IPS-20b (cell line): ENCODE results near the gene ASPG.

ENCODE experiments used
- H3K27ac ChIP-seq: one replicate; pipeline ENCODE4 v1.5.1; 2013; ENCODE audit warnings: low read length
- H3K27me3 ChIP-seq: 2 replicates; pipeline ENCODE4 v1.6.1; 2013; ENCODE audit warnings: mild to moderate bottlenecking, low read length, inconsistent platforms; ENCODE audit not compliant: insufficient read depth
- H3K36me3 ChIP-seq: 2 replicates; pipeline ENCODE4 v1.6.1; 2013; ENCODE audit warnings: low read depth, mild to moderate bottlenecking, inconsistent platforms, low read length, moderate library complexity; ENCODE audit not compliant: insufficient read depth
- H3K4me1 ChIP-seq: 2 replicates; pipeline ENCODE4 v1.6.1; 2013; ENCODE audit warnings: mild to moderate bottlenecking, control low read depth, inconsistent platforms, low read length, moderate library complexity; ENCODE audit not compliant: insufficient read depth
- H3K4me3 ChIP-seq: 2 replicates; pipeline ENCODE4 v1.5.1; 2013; ENCODE audit warnings: mild to moderate bottlenecking, low read length, inconsistent platforms
- H3K9ac ChIP-seq: 2 replicates; pipeline ENCODE4 v1.6.1; 2013; ENCODE audit warnings: low read depth, mild to moderate bottlenecking, inconsistent platforms, low read length, moderate library complexity
- H3K9me3 ChIP-seq: 2 replicates; pipeline ENCODE4 v1.6.1; 2013; ENCODE audit warnings: mild to moderate bottlenecking, low read depth, low read length, inconsistent platforms; ENCODE audit not compliant: insufficient read depth

Gene ASPG

DNA sequence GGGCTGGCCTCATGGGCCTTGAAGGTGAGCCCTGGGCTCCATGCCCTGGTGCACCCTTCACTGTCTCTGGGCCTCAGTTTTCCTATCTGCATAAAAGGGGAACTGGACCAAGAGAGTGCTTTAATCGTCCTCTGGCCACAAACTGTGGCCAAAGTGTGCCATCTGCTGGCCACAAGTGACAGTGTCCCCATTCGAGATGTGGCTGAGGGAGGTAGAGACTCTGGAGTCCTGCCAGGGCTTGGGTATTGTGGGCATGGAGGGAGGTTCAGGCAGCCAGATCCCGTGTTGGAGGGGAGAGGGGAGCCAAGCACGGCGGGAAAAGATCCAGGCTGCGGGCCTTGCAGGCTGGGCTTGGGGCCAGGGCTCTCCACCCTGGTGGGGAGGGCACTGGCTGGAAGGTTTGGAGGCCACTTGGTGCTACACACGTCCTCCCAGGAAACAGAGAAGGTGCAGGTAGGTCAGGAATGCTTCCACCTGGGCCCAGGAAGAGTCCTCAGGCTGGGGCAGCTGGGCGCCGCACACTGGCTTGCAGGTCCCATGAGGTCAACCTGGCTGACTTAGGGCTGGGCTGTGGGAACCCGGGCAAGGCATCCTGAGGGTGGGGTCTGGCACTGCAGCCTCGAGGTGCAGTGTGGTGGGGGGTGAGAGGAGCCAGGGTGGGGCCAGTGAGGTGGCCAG is 45.6 kb downstream of the ASPG start:
- peaks cover 6% of the 10 kb centered on the region; the same call in 1 of the 2 replicates for H3K9me3 ChIP-seq
- H3K27ac ChIP-seq: no peak overlapping the region
- H3K4me3 ChIP-seq: no peak overlapping the region
- H3K4me1 ChIP-seq: no peaks in the 10 kb centered on the region
- peaks cover 31% of the 10 kb centered on the region for H3K27me3 ChIP-seq
- no peak overlapping the region for H3K9ac ChIP-seq
- no peaks in the 10 kb centered on the region for H3K36me3 ChIP-seq

DNA sequence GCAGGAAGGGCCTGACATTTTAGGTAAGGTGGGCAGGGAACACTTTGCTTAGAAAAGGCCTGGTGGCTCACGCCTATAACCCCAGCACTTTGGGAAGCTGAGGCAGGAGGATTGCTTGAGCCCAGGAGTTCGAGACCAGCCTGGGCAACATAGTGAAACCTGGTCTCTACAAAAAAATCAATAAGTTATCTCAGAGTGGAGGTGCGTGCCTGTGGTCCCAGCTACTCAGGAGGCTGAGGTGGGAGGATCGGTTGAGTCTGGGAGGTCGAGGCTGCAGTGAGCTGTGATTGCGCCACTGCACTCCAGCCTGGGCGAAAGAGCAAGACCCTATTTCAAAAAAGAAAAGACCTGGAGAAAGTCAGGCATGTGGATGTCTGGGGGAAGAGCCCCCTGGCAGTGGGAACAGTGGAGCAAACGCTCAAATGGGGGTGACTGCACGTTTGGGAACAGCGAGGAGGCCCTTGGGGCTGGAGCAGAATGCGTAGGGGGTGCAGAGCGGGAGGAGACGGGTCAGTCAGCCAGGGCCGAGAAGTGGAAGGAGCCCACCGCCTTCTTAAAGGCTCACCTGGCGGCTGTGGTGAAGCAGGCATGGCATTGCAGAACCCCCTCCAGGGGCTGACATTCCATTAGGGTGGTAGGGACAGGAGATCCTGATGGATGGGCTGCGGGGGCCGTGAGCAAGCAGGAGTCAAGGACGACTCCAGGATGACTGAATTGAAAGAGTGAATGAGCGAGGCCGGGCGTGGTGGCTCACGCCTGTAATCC is 46.6 kb downstream of the ASPG start:
- Histone ChIP-seq H3K9ac (no peak overlapping the region), H3K27me3 (peaks cover 40% of the 10 kb centered on the region), H3K4me3 (no peak overlapping the region), H3K36me3 (no peaks in the 10 kb centered on the region), H3K4me1 (no peaks in the 10 kb centered on the region; the same call in 1 of the 2 replicates), H3K9me3 (peaks cover 6% of the 10 kb centered on the region; the same call in 1 of the 2 replicates), H3K27ac (no peak overlapping the region)

DNA sequence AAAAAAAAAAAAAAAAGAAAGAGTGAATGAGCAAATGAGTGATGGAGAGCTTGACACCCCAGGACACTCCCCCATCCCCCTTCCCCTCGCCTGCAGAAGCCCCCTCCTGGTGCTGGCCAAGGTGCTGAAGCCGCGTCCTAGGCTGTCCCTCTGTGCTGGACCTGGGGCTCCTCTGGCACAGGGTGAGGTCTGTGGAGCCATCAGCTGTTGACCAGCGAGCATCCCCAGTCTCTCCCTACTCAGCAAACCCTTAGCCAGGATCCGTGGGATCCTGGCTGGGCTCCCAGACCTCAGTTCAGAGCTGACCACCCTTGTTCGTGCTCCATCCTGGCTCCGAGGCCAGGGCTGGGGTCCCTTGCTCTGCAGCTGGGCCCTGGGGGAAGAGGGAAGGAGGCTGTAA is 47.5 kb downstream of the ASPG start:
- H3K27ac ChIP-seq: no peak overlapping the region
- H3K27me3 ChIP-seq: peaks cover 49% of the 10 kb centered on the region
- H3K36me3 ChIP-seq: no peaks in the 10 kb centered on the region
- peaks cover 6% of the 10 kb centered on the region; the same call in 1 of the 2 replicates for H3K9me3 ChIP-seq
- H3K9ac ChIP-seq: no peak overlapping the region
- no peak overlapping the region for H3K4me3 ChIP-seq
- no peaks in the 10 kb centered on the region; the same call in 1 of the 2 replicates for H3K4me1 ChIP-seq

DNA sequence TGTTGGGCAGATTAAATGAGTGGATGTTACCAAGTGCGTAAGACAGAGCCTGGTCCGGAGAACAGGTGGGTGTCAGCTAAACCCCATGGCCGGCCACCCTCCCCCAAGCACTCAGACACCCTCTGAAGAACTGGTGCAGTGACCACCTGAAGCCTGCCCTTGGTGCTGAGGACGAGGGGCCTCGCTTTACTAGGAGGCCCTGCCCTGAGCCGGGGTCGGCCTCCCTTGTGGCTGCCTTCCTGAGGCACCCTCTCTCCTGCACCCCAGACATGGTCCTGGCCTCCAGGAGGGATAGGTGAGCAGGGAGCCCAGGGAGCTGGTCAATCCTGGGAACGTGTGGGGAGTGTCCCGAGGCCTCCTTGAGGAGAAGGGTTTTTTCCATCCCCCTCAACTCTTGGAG is 48.0 kb downstream of the ASPG start:
- no peak overlapping the region for H3K4me3 ChIP-seq
- peaks cover 6% of the 10 kb centered on the region; the same call in 1 of the 2 replicates for H3K9me3 ChIP-seq
- no peaks in the 10 kb centered on the region for H3K36me3 ChIP-seq
- H3K9ac ChIP-seq: no peak overlapping the region
- peaks cover 50% of the 10 kb centered on the region for H3K27me3 ChIP-seq
- H3K4me1 ChIP-seq: no peaks in the 10 kb centered on the region; the same call in 1 of the 2 replicates
- no peak overlapping the region for H3K27ac ChIP-seq

DNA sequence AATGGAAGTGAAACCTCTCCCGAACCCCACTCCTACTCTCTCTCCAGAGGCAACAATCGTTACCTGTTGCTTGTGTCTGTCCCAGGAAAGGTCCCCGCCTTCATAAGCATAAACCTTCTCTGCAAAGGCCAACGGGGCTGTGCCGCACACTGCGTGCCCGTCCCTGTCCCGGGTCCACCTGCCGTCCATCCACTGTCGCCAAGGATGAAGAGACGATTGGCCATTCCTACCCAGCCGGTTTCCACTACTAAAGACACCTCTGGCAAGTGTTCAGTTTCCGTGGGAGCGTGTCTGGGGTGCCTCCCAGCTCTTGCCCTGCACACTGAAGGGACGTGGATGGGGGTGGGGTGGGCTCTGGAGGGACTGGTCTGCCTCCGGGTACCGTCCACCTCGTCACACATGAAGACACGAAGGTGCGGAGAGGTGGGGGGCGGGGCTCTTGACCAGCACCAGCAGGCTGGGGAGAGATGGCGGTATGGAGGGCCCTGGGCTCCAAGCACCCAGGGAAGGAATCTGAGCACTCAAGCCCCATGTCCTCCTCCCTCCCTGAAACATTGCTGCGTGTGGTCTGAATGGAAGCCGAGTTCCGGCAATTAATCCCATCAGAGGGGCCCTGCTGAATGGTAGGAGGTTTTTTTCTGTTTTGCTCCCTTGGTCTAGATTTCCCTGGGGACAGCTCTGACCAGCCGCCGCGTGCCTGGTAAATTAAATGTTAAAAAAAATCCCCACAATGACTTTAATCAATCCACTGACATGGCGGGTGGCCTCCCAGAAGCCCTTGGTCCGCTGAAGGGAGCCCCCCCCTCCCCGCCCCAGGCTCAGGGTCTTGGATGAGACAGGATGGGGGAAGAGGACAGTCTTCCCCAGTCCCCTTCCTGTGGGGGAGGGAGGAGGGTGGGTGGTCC is 48.8 kb downstream of the ASPG start:
- peaks cover 6% of the 10 kb centered on the region; the same call in 1 of the 2 replicates for H3K9me3 ChIP-seq
- peaks cover 54% of the 10 kb centered on the region for H3K27me3 ChIP-seq
- no peaks in the 10 kb centered on the region for H3K36me3 ChIP-seq
- no peak overlapping the region for H3K27ac ChIP-seq
- peak overlapping the region; percentile 46; the same call in 1 of the 2 replicates for H3K4me3 ChIP-seq
- no peaks in the 10 kb centered on the region; the same call in 1 of the 2 replicates for H3K4me1 ChIP-seq
- H3K9ac ChIP-seq: no peak overlapping the region

DNA sequence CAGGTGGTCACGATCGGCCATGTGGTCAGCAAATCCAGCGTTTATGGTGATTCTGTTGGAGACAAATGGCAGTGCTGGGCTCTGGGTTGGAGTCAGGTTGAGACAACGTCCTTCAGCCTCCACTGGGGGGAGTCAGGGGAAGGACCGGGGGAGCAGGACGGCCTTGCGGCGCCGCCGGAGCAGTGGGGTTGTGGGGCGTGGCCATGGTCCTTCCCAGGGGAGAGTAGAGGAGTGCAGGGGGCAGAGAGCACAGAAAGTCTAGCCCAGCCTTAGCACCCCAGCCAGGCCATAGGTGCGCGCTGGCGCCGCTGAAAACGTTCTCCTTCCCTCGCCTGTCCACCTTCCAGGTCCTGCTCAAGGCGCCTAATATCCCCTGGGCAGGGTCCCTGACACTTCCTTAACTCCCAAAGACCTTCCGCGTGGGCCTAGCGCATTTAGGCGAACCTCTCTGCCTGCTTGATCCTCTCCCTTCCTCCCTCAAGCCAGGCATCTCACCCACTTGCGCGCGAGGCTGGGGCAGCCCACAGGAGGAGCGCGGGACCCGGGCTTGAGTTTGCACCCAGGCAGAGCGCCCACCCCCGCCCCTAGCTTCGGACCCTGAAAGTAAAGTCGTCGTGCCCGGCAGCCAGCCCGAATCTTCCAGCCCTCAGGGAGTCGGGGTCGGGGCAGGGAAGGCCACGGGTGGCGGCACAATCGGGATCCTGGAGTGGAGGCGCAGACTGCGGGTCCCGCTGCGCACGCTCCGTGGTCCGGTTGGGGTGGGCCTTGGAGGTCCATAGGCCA is 49.8 kb downstream of the ASPG start:
- H3K4me3 ChIP-seq: peak overlapping the region; percentile 57
- H3K36me3 ChIP-seq: no peaks in the 10 kb centered on the region
- H3K9me3 ChIP-seq: no peaks in the 10 kb centered on the region
- no peaks in the 10 kb centered on the region; the same call in 1 of the 2 replicates for H3K4me1 ChIP-seq
- no peak overlapping the region for H3K27ac ChIP-seq
- H3K27me3 ChIP-seq: peaks cover 56% of the 10 kb centered on the region
- no peak overlapping the region for H3K9ac ChIP-seq

DNA sequence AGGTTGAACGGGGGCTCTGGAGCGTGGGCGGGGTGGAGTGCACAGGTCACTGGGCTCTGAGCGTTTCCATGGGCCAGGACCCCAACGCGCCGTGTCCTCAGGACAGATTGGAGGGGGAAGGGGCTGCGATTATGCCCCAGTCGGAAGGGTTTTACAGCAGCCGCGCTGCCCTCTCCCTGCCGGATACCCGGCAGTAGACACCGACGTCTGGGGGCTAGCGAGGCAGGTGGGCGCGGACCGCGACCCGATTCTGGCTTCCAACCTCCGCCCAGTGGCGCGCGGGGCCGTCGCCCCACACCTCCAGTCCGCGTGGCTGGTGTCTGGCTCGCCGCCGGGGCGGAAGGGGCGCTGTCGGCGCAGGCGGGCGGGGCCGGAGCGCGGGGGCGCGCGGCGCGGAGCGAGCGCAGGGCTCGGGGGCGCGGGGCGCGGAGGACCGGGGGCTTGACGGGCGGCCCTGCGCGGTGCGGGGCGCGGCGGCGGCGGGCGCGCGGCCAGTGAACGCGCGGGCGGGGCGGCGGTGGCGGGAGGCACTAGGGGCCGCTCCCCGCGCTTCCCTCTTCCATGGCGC is 50.5 kb downstream of the ASPG start:
- Histone ChIP-seq H3K4me3 (peak overlapping the region; percentile 57), H3K4me1 (no peaks in the 10 kb centered on the region; the same call in 1 of the 2 replicates), H3K27me3 (peaks cover 56% of the 10 kb centered on the region), H3K27ac (no peak overlapping the region), H3K9ac (no peak overlapping the region), H3K36me3 (no peaks in the 10 kb centered on the region), H3K9me3 (no peaks in the 10 kb centered on the region)

DNA sequence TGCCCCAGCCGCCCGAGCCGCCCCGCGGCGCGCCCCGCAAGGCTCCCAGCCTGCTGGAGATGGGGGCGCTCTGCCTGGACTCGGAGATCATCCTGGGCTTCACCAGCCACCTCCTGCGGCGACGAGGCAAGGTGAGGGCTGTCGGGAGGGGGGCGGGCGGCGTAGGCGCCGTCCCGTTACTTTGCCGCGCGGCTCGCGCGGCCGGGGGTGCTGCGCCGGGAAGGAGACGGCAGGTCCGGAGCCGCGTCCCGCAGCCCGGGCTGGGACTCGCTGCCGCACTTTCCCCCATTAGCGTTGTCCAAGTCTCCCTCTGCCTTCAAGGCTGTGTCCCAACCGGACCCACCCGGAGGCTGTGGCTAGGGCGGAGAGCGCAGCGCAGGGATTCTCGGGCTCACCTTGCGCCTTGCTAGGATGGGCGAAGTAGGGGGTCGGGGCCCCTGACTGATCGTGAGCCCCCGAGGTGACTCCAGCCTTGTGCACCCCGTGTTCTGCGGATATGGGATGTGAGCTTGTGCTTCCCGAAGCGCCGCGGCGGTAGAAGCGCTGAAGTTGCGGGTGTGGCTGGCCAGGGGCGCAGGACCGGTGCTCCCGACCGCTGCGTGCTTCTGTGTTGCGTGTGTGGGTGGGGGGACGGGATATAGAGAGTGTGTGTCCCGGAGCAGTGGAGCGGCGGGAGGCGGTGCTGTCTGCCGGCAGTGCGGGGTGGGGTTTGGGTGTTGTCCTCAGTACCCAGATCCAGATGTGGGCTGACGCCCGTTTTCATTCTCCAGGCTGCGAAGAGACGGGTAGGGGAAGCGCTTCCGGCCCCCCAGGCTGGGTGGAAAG is 51.2 kb downstream of the ASPG start:
- Histone ChIP-seq H3K4me3 (peak overlapping the region; percentile 54), H3K27ac (no peak overlapping the region), H3K27me3 (peaks cover 56% of the 10 kb centered on the region), H3K9ac (no peak overlapping the region), H3K9me3 (no peaks in the 10 kb centered on the region), H3K36me3 (peaks cover 1% of the 10 kb centered on the region; the same call in 1 of the 2 replicates), H3K4me1 (no peaks in the 10 kb centered on the region; the same call in 1 of the 2 replicates)

DNA sequence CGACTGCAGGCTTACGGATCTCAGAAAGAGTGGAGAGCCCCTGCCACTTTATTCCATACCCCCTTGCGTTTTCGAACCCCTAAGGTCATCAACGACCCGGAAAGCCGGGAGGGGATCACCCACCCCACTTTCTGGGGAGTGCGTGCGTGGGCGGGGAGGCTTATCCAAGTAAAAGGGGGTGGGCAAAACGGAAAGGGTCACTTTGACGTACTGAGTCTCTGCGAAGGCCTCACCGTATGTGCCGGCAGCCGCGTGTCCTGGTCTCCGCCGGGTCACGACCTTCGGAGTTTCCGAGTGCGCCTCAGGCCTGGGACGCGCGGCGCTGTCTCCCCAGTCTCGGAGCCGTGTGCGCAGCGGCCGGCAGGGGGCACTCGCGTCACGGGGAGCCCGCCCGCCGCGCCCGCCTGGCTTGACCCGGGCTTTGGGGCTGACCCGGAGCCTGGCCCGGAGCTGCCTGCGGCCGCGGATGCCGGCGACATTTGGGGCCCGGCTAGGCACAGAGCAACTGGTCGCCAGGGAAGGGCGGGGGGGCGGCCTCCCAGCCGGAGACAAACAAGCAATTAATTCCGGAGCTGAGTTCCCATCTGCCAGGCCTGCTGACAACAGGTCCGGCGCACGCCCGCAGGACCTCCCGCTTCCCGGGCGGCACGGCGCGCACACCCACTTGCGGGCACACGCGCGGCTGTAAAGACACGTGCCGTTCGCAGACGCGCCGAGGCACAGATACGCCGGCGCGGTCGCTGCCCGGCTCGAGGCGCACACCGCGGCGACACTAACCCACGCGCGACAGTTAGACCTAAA is 52.0 kb downstream of the ASPG start:
- Histone ChIP-seq H3K27ac (no peak overlapping the region), H3K4me1 (no peaks in the 10 kb centered on the region; the same call in 1 of the 2 replicates), H3K27me3 (peaks cover 56% of the 10 kb centered on the region), H3K9me3 (no peaks in the 10 kb centered on the region), H3K4me3 (peak overlapping the region; percentile 84), H3K9ac (no peak overlapping the region; the same call in 1 of the 2 replicates), H3K36me3 (peaks cover 7% of the 10 kb centered on the region)
